ENCODE measurements around the gene PHF2.

The PHF2 gene

GRCh38 chr9:93612052-93612795, 35.8 kb downstream of the PHF2 start:
- FAIRE-seq (no peak), DNase-seq (ENCODE audit: insufficient read length, low spot score) (no peak)
- TF ChIP-seq POLR2A (IDR thresholded peaks at IDR 0.05; ENCODE audit: low read depth, low read length) = no peak

- TF ChIP-seq POLR2A (IDR thresholded peaks at IDR 0.05; ENCODE audit: low read depth, low read length) = no peak
- DNase-seq (ENCODE audit: insufficient read length, low spot score) = no peak
- FAIRE-seq = no peak
Measured at GRCh38 chr9:93612796-93613154, 36.4 kb downstream of the PHF2 start.

GRCh38 chr9:93613174-93613573, 36.8 kb downstream of the PHF2 start:
- TF ChIP-seq POLR2A (IDR thresholded peaks at IDR 0.05; ENCODE audit: low read depth, low read length) = no peak
- DNase-seq (ENCODE audit: insufficient read length, low spot score) = no peak
- no peak for FAIRE-seq

GRCh38 chr9:93613791-93614190, 37.4 kb downstream of the PHF2 start:
- FAIRE-seq = no peak

GRCh38 chr9:93614830-93615468, 38.6 kb downstream of the PHF2 start:
- FAIRE-seq (no peak), DNase-seq (ENCODE audit: insufficient read length, low spot score) (no peak)
- no peak for TF ChIP-seq POLR2A (IDR thresholded peaks at IDR 0.05; ENCODE audit: low read depth, low read length)

More at GRCh38 chr9:93613791-93614190, 37.4 kb downstream of the PHF2 start:
- no peak for TF ChIP-seq POLR2A (IDR thresholded peaks at IDR 0.05; ENCODE audit: low read depth, low read length)
- no peak for DNase-seq (ENCODE audit: insufficient read length, low spot score)

GRCh38 chr9:93616044-93616443, 39.7 kb downstream of the PHF2 start:
- DNase-seq (ENCODE audit: insufficient read length, low spot score) = no peak
- no peak for FAIRE-seq
- TF ChIP-seq POLR2A (IDR thresholded peaks at IDR 0.05; ENCODE audit: low read depth, low read length) = no peak

GRCh38 chr9:93617273-93617672, 40.9 kb downstream of the PHF2 start:
- FAIRE-seq = no peak
- DNase-seq (ENCODE audit: insufficient read length, low spot score) = no peak
- no peak for TF ChIP-seq POLR2A (IDR thresholded peaks at IDR 0.05; ENCODE audit: low read depth, low read length)

GRCh38 chr9:93619272-93619775, 42.9 kb downstream of the PHF2 start:
- FAIRE-seq (no peak), DNase-seq (ENCODE audit: insufficient read length, low spot score) (no peak)
- TF ChIP-seq POLR2A (IDR thresholded peaks at IDR 0.05; ENCODE audit: low read depth, low read length) = no peak

- no peak for FAIRE-seq
- TF ChIP-seq POLR2A (IDR thresholded peaks at IDR 0.05; ENCODE audit: low read depth, low read length) = no peak
- no peak for DNase-seq (ENCODE audit: insufficient read length, low spot score)
Measured at GRCh38 chr9:93620041-93620506, 43.7 kb downstream of the PHF2 start.

GRCh38 chr9:93620881-93621820, 44.8 kb downstream of the PHF2 start:
- TF ChIP-seq POLR2A (IDR thresholded peaks at IDR 0.05; ENCODE audit: low read depth, low read length) = no peak
- DNase-seq (ENCODE audit: insufficient read length, low spot score) = no peak
- no peak for FAIRE-seq

GRCh38 chr9:93621922-93622321, 45.5 kb downstream of the PHF2 start:
- no peak for TF ChIP-seq POLR2A (IDR thresholded peaks at IDR 0.05; ENCODE audit: low read depth, low read length)
- no peak for FAIRE-seq
- no peak for DNase-seq (ENCODE audit: insufficient read length, low spot score)

GRCh38 chr9:93622691-93623090, 46.3 kb downstream of the PHF2 start:
- no peak for FAIRE-seq

GRCh38 chr9:93623753-93624152, 47.4 kb downstream of the PHF2 start:
- DNase-seq (ENCODE audit: insufficient read length, low spot score) (no peak), FAIRE-seq (no peak)
- TF ChIP-seq POLR2A (IDR thresholded peaks at IDR 0.05; ENCODE audit: low read depth, low read length) = no peak

More at GRCh38 chr9:93622691-93623090, 46.3 kb downstream of the PHF2 start:
- no peak for TF ChIP-seq POLR2A (IDR thresholded peaks at IDR 0.05; ENCODE audit: low read depth, low read length)
- DNase-seq (ENCODE audit: insufficient read length, low spot score) = no peak

GRCh38 chr9:93624431-93624834, 48.0 kb downstream of the PHF2 start:
- no peak for TF ChIP-seq POLR2A (IDR thresholded peaks at IDR 0.05; ENCODE audit: low read depth, low read length)
- no peak for DNase-seq (ENCODE audit: insufficient read length, low spot score)
- no peak for FAIRE-seq

All from H54 (cell line).